Neural cell (in vitro differentiated cells): ENCODE data around the gene PRTG.

Experiments used
- EP300 ChIP-seq: fragments of 450-650 bp; conservative IDR thresholded peaks from 2 replicates; pipeline ENCODE4 v1.6.1; 2014; ENCODE audit warnings: antibody characterized with exemption, mild to moderate bottlenecking, moderate library complexity; ENCODE audit not compliant: poor library complexity, severe bottlenecking
- EZH2 ChIP-seq: fragments of 200-600, 300-800 bp; shearing (Covaris generic), sonication (generic); IDR thresholded peaks from 2 replicates; pipeline ENCODE4 v1.6.1; 2014; ENCODE audit warnings: antibody characterized with exemption, low read length, borderline replicate concordance, mild to moderate bottlenecking; ENCODE audit not compliant: insufficient read depth, poor library complexity, severe bottlenecking
- POLR2AphosphoS5 ChIP-seq: IDR thresholded peaks from 2 replicates; pipeline ENCODE4 v1.6.1; 2012
- RAD21 ChIP-seq: fragments of 450-650 bp; conservative IDR thresholded peaks from 2 replicates; pipeline ENCODE4 v1.6.1; 2014; ENCODE audit warnings: antibody characterized with exemption, mild to moderate bottlenecking, moderate library complexity
- SMC3 ChIP-seq: fragments of 450-650 bp; conservative IDR thresholded peaks from 2 replicates; pipeline ENCODE4 v1.6.1; 2014; ENCODE audit warnings: antibody characterized with exemption, mild to moderate bottlenecking, moderate library complexity; ENCODE audit not compliant: poor library complexity
- TAF1 ChIP-seq: IDR thresholded peaks from 2 replicates; pipeline ENCODE4 v1.6.1; 2012; ENCODE audit warnings: low read depth
- TF ChIP-seq, protein P1 (sequence below): fragments of 450-650 bp; IDR thresholded peaks from 2 replicates; pipeline ENCODE4 v1.5.1; 2014; ENCODE audit warnings: antibody characterized with exemption, mild to moderate bottlenecking, moderate library complexity; ENCODE audit not compliant: poor library complexity, severe bottlenecking
- TF ChIP-seq, protein P2 (sequence below): IDR thresholded peaks from 2 replicates; pipeline ENCODE4 v1.6.1; 2012; ENCODE audit warnings: borderline replicate concordance

DNA sequence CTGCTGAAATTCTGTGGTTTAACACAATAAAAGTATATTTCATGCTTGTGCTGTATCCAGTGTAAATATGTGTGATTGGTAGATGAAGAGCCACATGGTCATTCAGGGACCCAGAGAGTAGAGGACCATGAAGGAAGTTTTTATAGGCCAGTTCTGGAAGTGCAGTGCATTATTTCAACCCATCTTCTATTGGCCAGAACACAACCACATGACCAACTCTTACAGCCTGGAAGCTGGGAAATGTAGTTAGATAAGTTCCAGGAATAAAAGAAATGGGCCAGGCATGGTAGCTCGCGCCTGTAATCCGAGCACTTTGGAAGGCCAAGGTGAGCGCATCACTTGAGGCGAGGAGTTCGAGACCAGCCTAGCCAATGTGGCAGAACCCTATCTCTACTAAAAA lies 21.4 kb upstream of the PRTG start:
- TF ChIP-seq, protein P1, sequence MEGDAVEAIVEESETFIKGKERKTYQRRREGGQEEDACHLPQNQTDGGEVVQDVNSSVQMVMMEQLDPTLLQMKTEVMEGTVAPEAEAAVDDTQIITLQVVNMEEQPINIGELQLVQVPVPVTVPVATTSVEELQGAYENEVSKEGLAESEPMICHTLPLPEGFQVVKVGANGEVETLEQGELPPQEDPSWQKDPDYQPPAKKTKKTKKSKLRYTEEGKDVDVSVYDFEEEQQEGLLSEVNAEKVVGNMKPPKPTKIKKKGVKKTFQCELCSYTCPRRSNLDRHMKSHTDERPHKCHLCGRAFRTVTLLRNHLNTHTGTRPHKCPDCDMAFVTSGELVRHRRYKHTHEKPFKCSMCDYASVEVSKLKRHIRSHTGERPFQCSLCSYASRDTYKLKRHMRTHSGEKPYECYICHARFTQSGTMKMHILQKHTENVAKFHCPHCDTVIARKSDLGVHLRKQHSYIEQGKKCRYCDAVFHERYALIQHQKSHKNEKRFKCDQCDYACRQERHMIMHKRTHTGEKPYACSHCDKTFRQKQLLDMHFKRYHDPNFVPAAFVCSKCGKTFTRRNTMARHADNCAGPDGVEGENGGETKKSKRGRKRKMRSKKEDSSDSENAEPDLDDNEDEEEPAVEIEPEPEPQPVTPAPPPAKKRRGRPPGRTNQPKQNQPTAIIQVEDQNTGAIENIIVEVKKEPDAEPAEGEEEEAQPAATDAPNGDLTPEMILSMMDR, result no peak
- TF ChIP-seq, protein P2, sequence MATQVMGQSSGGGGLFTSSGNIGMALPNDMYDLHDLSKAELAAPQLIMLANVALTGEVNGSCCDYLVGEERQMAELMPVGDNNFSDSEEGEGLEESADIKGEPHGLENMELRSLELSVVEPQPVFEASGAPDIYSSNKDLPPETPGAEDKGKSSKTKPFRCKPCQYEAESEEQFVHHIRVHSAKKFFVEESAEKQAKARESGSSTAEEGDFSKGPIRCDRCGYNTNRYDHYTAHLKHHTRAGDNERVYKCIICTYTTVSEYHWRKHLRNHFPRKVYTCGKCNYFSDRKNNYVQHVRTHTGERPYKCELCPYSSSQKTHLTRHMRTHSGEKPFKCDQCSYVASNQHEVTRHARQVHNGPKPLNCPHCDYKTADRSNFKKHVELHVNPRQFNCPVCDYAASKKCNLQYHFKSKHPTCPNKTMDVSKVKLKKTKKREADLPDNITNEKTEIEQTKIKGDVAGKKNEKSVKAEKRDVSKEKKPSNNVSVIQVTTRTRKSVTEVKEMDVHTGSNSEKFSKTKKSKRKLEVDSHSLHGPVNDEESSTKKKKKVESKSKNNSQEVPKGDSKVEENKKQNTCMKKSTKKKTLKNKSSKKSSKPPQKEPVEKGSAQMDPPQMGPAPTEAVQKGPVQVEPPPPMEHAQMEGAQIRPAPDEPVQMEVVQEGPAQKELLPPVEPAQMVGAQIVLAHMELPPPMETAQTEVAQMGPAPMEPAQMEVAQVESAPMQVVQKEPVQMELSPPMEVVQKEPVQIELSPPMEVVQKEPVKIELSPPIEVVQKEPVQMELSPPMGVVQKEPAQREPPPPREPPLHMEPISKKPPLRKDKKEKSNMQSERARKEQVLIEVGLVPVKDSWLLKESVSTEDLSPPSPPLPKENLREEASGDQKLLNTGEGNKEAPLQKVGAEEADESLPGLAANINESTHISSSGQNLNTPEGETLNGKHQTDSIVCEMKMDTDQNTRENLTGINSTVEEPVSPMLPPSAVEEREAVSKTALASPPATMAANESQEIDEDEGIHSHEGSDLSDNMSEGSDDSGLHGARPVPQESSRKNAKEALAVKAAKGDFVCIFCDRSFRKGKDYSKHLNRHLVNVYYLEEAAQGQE, result no peak
- TF ChIP-seq SMC3, result no peak
- no peak for TF ChIP-seq EZH2
- no peak for TF ChIP-seq POLR2AphosphoS5
- no peak for TF ChIP-seq EP300
- TF ChIP-seq TAF1, result no peak
- TF ChIP-seq RAD21, result no peak
